Cardiac atrium fibroblast (primary cell): Measurements from ENCODE around the gene TENT5A. TPM values are rescaled to one million over a fixed set of nuclear protein-coding genes. Genes with fewer than 3 reads are reported as not detected.

Experiments used
- total RNA-seq: library from RNA; depleted of rRNA; stranded (reverse); fragments of >200 nt; gene quantifications from 2 replicates; pipeline ENCODE4 v1.2.3, GENCODE V29; 2015

Gene TENT5A
- total RNA-seq, result 5.2 and 11.7 TPM in 2 replicates

DNA sequence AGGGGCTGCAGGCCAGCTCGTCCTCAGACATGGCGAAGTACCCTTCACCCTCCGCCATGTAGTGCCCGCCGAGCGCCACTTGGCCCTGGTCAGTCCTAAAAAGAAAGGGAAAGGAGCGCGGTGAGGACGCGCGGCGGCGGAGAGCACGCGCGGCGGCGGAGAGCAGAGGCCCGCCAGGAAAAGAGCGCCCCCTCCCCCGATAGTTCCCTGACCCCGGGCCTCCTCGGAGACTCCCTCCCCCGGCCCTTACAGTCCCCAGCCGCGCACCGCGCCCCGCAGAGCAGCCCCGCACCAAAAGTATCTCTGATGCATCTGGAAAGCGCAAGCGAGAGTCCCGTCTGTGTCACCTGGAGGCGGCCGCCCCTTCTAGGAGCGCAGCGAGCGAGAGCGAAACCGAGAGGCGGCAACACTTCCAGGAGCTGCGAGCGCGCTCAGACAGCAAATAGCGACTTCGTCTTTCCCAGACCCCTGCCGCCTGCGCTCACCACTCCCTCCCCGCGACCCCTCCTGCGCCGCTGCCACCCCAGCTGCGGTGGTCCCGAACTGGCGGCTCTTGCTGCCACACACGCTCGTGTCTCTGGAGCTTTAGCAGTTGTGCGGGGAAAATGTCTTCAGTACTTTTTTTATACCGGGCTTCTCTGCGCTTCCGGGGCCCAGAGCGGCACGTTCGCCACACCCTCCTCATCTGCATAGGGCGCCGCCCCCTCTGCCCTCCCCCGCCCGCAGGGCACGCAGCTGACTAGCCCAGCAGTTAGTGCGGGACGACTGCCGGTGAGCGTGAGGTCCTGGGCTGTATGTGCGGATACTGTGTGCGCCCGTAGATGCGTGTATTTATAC lies at the start of gene TENT5A:
TENT5A (minus strand) TSS at position 598 of the 837 bp plus-strand sequence; CDS start at position 58, 540 bp downstream.

